Measurements from ENCODE around the gene JMJD8. TPM values are rescaled to one million over a fixed set of nuclear protein-coding genes. Genes with fewer than 3 reads are reported as not detected.
A peak's percentile ranks its signal among the peaks of the same experiment; 100 is the strongest.

Gene JMJD8
- total RNA-seq, 1 experiment from 2014 or later, result 121 TPM

GRCh38 chr16:732936-733335 is 48.8 kb upstream of the JMJD8 start:
- CTCF ChIA-PET, result no interaction called here

GRCh38 chr16:732332-732731 is 48.2 kb upstream of the JMJD8 start:
- Histone ChIP-seq H3K79me2 (ENCODE audit: insufficient read depth, low read length) (peaks cover 19% of the 10 kb centered on the region; the same call in 1 of the 2 replicates), H2AFZ (ENCODE audit: low read depth, low read length, poor library complexity, severe bottlenecking) (no peak overlapping the region), H3K27ac (ENCODE audit: low read depth, low read length) (0 out of 2 replicates have a peak overlapping the region, but pooled peaks have one; percentile 11), H3K9ac (ENCODE audit: low read length) (no peak overlapping the region), H3K9me3 (ENCODE audit: control insufficient read depth in 1 of 2, insufficient read depth in 1 of 2, low read depth in 1 of 2, low read length in 2 of 2) (no peaks in the 10 kb centered on the region), H3K4me2 (ENCODE audit: low read length) (no peak overlapping the region), H3K27me3 (ENCODE audit: insufficient read depth, low read length) (no peaks in the 10 kb centered on the region), H3K4me1 (ENCODE audit: control insufficient read depth in 1 of 2, insufficient read depth in 2 of 2, low read length in 2 of 2) (peaks cover 0 to 14% of the 10 kb centered on the region in 2 experiments; a peak in 3 of 4 replicates), H4K20me1 (ENCODE audit: insufficient read depth) (no peaks in the 10 kb centered on the region), H3K9me2 (ENCODE audit: insufficient read depth) (no peaks in the 10 kb centered on the region), H3K36me3 (ENCODE audit: control insufficient read depth in 1 of 2, insufficient read depth in 2 of 2, low read length in 2 of 2) (peaks cover 6 to 13% of the 10 kb centered on the region in 2 experiments), H3K4me3 (replicated peaks in 1 of 2; ENCODE audit: low read depth in 1 of 2, low read length in 2 of 2) (no peak overlapping the region)
- RAD21 ChIA-PET (ENCODE audit: low non-redundant PET in 1 of 2, low total read pairs in 2 of 2, uncharacterized antibody in 2 of 2, unreplicated experiment in 2 of 2), result interaction anchor here in 1 of 2 experiments (0.6 kb wide), 1 partner anchor 100 kb away, joined by 3 read pairs; no protein-coding TSS in a partner anchor
- intact Hi-C loops (cut with micrococcal nuclease), result no loop called here
- ATAC-seq (no peak), DNase-seq (ENCODE audit: low read depth, low spot score) (no peak)
- POLR2A ChIA-PET, result interaction anchor here (0.6 to 1.4 kb wide), 2 partner anchors 9 to 13 kb away, joined by 3 read pairs; partner anchors contain the start of gene CIAO3
- no TSS peak for BruUV-seq (replicated peaks)
- TF ChIP-seq EZH2phosphoT487 (IDR thresholded peaks at IDR 0.05; ENCODE audit: borderline replicate concordance) (no peak), REST (IDR thresholded peaks at IDR 0.05; ENCODE audit: low read depth) (no peak), YY1 (IDR thresholded peaks at IDR 0.05; ENCODE audit: extremely low read depth, insufficient replicate concordance, low read depth, low read length) (no peak), SIN3A (IDR thresholded peaks at IDR 0.05; ENCODE audit: low read depth) (no peak), CBX3 (IDR thresholded peaks at IDR 0.05; ENCODE audit: low read depth) (no peak), ZFX (IDR thresholded peaks at IDR 0.05) (no peak), RAD21 (IDR thresholded peaks at IDR 0.05; ENCODE audit: low read depth) (no peak), POLR2A (IDR thresholded peaks at IDR 0.05; ENCODE audit: borderline replicate concordance, extremely low read depth, insufficient read depth, insufficient read length) (no peak)
- TF ChIP-seq, protein P1, sequence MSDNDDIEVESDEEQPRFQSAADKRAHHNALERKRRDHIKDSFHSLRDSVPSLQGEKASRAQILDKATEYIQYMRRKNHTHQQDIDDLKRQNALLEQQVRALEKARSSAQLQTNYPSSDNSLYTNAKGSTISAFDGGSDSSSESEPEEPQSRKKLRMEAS (IDR thresholded peaks at IDR 0.05), result no peak
- CTCF ChIA-PET, result no interaction called here

More at GRCh38 chr16:732936-733335, 48.8 kb upstream of the JMJD8 start:
- no TSS peak for BruUV-seq (replicated peaks)
- H3K36me3 ChIP-seq (ENCODE audit: control insufficient read depth in 1 of 2, insufficient read depth in 2 of 2, low read length in 2 of 2), result peaks cover 6 to 16% of the 10 kb centered on the region in 2 experiments
- RAD21 ChIA-PET (ENCODE audit: low non-redundant PET in 1 of 2, low total read pairs in 2 of 2, uncharacterized antibody in 2 of 2, unreplicated experiment in 2 of 2), result interaction anchor here in 1 of 2 experiments (0.6 kb wide), 1 partner anchor 99 kb away, joined by 3 read pairs; no protein-coding TSS in a partner anchor
- H3K9me3 ChIP-seq (ENCODE audit: control insufficient read depth in 1 of 2, insufficient read depth in 1 of 2, low read depth in 1 of 2, low read length in 2 of 2), result no peaks in the 10 kb centered on the region
- TF ChIP-seq FOSL1 (IDR thresholded peaks at IDR 0.05; ENCODE audit: low read depth) (no peak), CEBPB (IDR thresholded peaks at IDR 0.05; ENCODE audit: low read depth) (no peak), EZH2 (IDR thresholded peaks at IDR 0.05) (no peak)
- TF ChIP-seq, protein P2, sequence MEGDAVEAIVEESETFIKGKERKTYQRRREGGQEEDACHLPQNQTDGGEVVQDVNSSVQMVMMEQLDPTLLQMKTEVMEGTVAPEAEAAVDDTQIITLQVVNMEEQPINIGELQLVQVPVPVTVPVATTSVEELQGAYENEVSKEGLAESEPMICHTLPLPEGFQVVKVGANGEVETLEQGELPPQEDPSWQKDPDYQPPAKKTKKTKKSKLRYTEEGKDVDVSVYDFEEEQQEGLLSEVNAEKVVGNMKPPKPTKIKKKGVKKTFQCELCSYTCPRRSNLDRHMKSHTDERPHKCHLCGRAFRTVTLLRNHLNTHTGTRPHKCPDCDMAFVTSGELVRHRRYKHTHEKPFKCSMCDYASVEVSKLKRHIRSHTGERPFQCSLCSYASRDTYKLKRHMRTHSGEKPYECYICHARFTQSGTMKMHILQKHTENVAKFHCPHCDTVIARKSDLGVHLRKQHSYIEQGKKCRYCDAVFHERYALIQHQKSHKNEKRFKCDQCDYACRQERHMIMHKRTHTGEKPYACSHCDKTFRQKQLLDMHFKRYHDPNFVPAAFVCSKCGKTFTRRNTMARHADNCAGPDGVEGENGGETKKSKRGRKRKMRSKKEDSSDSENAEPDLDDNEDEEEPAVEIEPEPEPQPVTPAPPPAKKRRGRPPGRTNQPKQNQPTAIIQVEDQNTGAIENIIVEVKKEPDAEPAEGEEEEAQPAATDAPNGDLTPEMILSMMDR (IDR thresholded peaks at IDR 0.05 in 2 of 3, conservative IDR thresholded peaks at IDR 0.05 in 1 of 3; ENCODE audit: borderline replicate concordance in 1 of 3, insufficient read depth in 1 of 3, low read depth in 2 of 3, low read length in 2 of 3), result peak in 2 of 3 experiments; percentile 38 to 44; a peak in 3 of 6 replicates
- peaks cover 15% of the 10 kb centered on the region; the same call in 1 of the 2 replicates for H3K79me2 ChIP-seq (ENCODE audit: insufficient read depth, low read length)
- H3K9ac ChIP-seq (ENCODE audit: low read length), result no peak overlapping the region
- peaks cover 0 to 13% of the 10 kb centered on the region in 2 experiments; a peak in 3 of 4 replicates for H3K4me1 ChIP-seq (ENCODE audit: control insufficient read depth in 1 of 2, insufficient read depth in 2 of 2, low read length in 2 of 2)
- intact Hi-C loops (cut with micrococcal nuclease), result no loop called here
- POLR2A ChIA-PET, result interaction anchor here (0.6 to 1.4 kb wide), 2 partner anchors 8 to 14 kb away, joined by 3 read pairs; partner anchors contain the start of gene CIAO3
- no peak overlapping the region for H2AFZ ChIP-seq (ENCODE audit: low read depth, low read length, poor library complexity, severe bottlenecking)
- DNase-seq (ENCODE audit: low read depth, low spot score) (no peak), ATAC-seq (no peak)
- no peak overlapping the region for H3K4me3 ChIP-seq (replicated peaks in 1 of 2; ENCODE audit: low read depth in 1 of 2, low read length in 2 of 2)
- H3K27me3 ChIP-seq (ENCODE audit: insufficient read depth, low read length), result no peaks in the 10 kb centered on the region
- no peaks in the 10 kb centered on the region for H4K20me1 ChIP-seq (ENCODE audit: insufficient read depth)
- no peak overlapping the region for H3K4me2 ChIP-seq (ENCODE audit: low read length)
- H3K9me2 ChIP-seq (ENCODE audit: insufficient read depth), result no peaks in the 10 kb centered on the region
- 0 out of 2 replicates have a peak overlapping the region, but pooled peaks have one; percentile 11 for H3K27ac ChIP-seq (ENCODE audit: low read depth, low read length)

Measured in HCT116 (cell line).